ENCODE results near the gene NEB. TPM values are rescaled to one million over a fixed set of nuclear protein-coding genes. Genes with fewer than 3 reads are reported as not detected.

Gene NEB
- total and polyA plus RNA-seq, 3 donors from 2014 or later = 5.5 to 18.6 (median 5.7) TPM

GRCh38 chr2:151637271-151637781 lies 97.0 kb downstream of the NEB start:
- Histone ChIP-seq H3K27me3 (no peaks in the 10 kb centered on the region), H3K4me3 (no peak overlapping the region), H3K27ac (no peak overlapping the region), H3K36me3 (ENCODE audit: low read depth, missing control alignments) (no peaks in the 10 kb centered on the region), H3K4me1 (no peaks in the 10 kb centered on the region), H3K9me3 (no peaks in the 10 kb centered on the region)
- intact Hi-C loops (cut with DNase I; ENCODE audit: low total_unique reads) = no loop called here
- WGBS, 2 donors = 76 to 82% methylated on average over 8 of the region's 8 CpGs
- DNase-seq = no peak
- TF ChIP-seq POLR2A (IDR thresholded peaks at IDR 0.05) = no peak
- TF ChIP-seq CTCF (IDR thresholded peaks at IDR 0.05) = no peak

GRCh38 chr2:151634736-151635467 lies 99.4 kb downstream of the NEB start:
- Histone ChIP-seq H3K9me3 (no peaks in the 10 kb centered on the region), H3K4me3 (no peak overlapping the region), H3K27ac (no peak overlapping the region), H3K27me3 (no peaks in the 10 kb centered on the region), H3K36me3 (ENCODE audit: low read depth, missing control alignments) (no peaks in the 10 kb centered on the region), H3K4me1 (no peaks in the 10 kb centered on the region)
- TF ChIP-seq POLR2A (IDR thresholded peaks at IDR 0.05) (no peak), CTCF (IDR thresholded peaks at IDR 0.05) (no peak)
- no peak for DNase-seq
- intact Hi-C loops (cut with DNase I; ENCODE audit: low total_unique reads) = no loop called here
- 94 to 96% methylated on average over 4 of the region's 4 CpGs for WGBS, 2 donors

GRCh38 chr2:151632993-151633565 lies 101.2 kb downstream of the NEB start:
- TF ChIP-seq CTCF (IDR thresholded peaks at IDR 0.05) = peak in 1 of 3 experiments; percentile 34
- TF ChIP-seq POLR2A (IDR thresholded peaks at IDR 0.05) = no peak
- WGBS, 2 donors = 47 to 53% methylated on average over 1 of the region's 1 CpG
- DNase-seq = no peak
- Histone ChIP-seq H3K4me1 (no peaks in the 10 kb centered on the region), H3K9me3 (no peaks in the 10 kb centered on the region), H3K4me3 (no peak overlapping the region), H3K36me3 (ENCODE audit: low read depth, missing control alignments) (no peaks in the 10 kb centered on the region), H3K27me3 (no peaks in the 10 kb centered on the region), H3K27ac (no peak overlapping the region)
- intact Hi-C loops (cut with DNase I; ENCODE audit: low total_unique reads) = no loop called here

GRCh38 chr2:151630372-151630771 lies 103.9 kb downstream of the NEB start:
- TF ChIP-seq CTCF (IDR thresholded peaks at IDR 0.05) (no peak), POLR2A (IDR thresholded peaks at IDR 0.05) (no peak)
- Histone ChIP-seq H3K4me3 (no peak overlapping the region), H3K9me3 (no peaks in the 10 kb centered on the region), H3K27ac (no peak overlapping the region), H3K27me3 (no peaks in the 10 kb centered on the region), H3K4me1 (no peaks in the 10 kb centered on the region), H3K36me3 (ENCODE audit: low read depth, missing control alignments) (no peaks in the 10 kb centered on the region)
- no peak for DNase-seq
- 68 to 92% methylated on average over 1 of the region's 1 CpG for WGBS, 2 donors
- intact Hi-C loops (cut with DNase I; ENCODE audit: low total_unique reads) = no loop called here
